Limb (tissue), 2 donors: ENCODE results near the gene SDCBP2.

ENCODE experiments used
- DNase-seq, 2 donors: peaks; one replicate each; pipeline ENCODE4 v3.0.0-alpha.2; 2016; ENCODE audit errors: extremely low spot score in 2 of 2

SDCBP2 gene

DNA sequence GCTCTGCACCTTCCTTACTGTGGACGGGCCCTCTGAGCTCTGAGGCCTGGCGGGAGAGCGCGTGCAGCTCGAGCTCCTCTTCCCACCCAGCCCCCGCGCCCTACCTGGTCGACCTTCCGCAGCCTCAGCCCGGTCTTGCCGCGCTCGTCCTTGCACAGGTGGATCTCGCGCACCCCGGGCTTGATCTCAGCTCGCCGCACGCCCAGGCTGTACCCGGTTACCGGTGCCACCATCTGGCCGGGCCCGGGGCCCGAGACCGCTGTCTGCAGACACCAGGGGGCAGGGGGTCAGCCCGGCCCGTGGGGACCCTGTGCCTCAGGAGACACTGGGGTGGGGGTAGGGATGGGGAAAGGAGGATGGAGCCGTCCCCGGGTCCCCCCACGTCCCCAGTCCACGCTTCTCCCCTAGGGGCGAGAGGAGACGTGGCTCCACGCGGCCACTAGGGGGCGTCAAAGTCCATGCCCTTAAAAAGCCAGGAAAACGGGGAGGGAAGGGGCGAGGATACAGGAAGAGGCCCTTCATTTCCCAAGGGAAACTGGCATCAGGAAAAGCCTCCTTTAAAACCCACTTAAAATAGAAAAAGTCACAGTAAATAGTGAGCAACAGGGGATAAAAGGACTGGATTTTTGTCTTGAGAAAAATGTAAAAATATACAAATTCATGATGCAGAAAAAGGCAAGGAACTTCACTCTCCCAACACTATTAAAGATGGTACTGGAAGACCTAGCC is 15.5 kb downstream of the SDCBP2 start:
- DNase-seq, result peak; percentile 78 to 83

- no peak for DNase-seq
Measured at GRCh38 chr20:1312904-1313235, 16.1 kb downstream of the SDCBP2 start.

- no peak for DNase-seq
Measured at GRCh38 chr20:1312308-1312707, 16.6 kb downstream of the SDCBP2 start.

DNA sequence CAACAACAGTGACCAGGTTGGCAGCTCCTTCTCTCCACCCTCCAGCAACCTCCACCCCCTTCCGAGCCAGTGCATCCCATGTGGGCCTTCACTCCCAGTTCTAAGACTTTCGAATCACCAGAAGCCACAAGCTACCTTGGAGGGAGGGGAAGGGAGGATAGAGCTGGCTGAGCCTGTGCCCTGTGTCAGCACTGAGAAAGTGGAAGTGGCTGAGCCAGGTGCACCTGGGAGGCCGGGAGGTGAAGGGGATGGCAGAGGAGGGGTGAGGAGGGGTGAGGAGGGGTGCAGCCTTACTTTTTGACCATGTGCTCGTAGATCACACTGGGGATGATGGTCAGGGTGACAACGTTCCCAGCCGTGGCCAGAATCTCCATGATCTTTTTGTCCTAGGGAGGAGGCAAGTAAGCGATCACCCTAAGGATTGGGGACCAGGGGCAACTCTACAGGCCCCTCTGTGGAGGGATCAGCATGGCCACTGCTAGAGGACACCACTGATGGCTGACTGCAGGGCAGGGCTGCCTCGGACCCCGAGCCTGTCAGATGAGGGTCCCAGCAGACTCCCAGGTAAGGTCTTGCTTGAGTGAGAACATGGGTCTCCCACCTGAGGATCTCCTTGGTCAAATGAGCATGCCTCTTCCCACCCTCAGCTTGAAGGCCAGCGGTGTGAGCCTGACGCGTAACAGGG is 18.3 kb downstream of the SDCBP2 start:
- no peak for DNase-seq

DNA sequence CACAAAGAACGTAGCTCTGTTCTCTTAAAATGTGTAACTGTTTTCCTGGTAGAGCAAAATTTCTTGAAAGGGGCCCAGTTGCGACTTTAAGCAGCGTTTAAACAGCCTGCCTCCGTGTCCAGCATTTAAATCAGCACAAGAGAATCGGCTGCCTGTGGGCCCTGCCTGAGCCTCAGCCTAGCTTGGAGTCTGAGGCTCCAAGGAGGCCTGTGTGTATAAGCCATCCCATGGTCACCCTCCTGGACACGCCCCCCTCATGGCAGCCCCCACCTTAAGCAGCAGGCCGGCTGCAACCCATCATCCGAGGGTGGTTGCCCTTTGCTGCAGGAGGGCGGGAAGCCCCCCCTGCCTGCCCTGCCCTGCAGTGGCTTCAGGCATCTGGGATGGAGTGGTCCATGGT is 18.9 kb downstream of the SDCBP2 start:
- no peak for DNase-seq

GRCh38 chr20:1309439-1309847 is 19.5 kb downstream of the SDCBP2 start:
- DNase-seq, result no peak

DNA sequence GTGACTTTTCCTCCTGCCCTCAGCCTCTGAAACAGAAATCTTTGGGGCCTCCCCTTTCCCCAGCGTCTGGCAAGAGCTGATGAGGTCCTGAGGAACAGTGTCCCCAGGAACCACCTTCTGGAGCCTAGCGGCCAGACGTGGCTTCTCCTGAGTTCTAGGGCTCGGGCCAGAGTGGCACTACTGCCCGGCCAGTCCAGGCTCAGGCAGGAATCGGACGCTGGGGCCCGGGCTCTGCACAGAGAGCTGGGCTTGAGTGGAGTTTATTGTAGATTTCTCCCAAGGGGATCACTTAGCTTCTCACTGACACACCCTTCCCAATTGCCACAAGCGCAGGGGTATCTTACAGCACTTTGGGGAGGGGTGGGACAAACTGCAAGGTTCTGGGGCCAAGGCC is 20.2 kb downstream of the SDCBP2 start:
- no peak for DNase-seq

- no peak for DNase-seq
Measured at GRCh38 chr20:1308067-1308701, 20.8 kb downstream of the SDCBP2 start.

GRCh38 chr20:1307571-1307971 is 21.4 kb downstream of the SDCBP2 start:
- no peak for DNase-seq

DNA sequence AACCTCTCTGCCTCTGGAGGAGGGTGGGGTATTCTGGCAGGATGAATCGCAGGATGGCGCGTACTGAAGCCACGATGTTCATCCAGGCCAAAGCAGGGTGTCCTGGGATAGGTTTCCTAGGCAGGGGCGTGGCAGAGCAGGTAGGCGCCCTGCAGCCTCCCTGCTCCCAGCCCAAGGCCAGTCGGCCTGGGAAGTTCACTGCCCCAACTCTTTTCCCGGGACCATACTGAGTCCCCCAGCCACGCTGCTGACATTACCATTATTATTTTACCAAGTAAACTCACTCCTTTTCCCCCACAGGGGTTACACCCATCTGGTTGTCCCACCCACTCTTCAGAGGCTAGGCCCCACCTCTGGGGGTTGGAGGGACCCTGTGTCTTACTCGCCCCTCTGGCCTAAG is 21.8 kb downstream of the SDCBP2 start:
- no peak for DNase-seq

GRCh38 chr20:1306316-1307135 is 22.4 kb downstream of the SDCBP2 start:
- DNase-seq, result no peak

GRCh38 chr20:1305712-1306111 is 23.2 kb downstream of the SDCBP2 start:
- no peak for DNase-seq

DNA sequence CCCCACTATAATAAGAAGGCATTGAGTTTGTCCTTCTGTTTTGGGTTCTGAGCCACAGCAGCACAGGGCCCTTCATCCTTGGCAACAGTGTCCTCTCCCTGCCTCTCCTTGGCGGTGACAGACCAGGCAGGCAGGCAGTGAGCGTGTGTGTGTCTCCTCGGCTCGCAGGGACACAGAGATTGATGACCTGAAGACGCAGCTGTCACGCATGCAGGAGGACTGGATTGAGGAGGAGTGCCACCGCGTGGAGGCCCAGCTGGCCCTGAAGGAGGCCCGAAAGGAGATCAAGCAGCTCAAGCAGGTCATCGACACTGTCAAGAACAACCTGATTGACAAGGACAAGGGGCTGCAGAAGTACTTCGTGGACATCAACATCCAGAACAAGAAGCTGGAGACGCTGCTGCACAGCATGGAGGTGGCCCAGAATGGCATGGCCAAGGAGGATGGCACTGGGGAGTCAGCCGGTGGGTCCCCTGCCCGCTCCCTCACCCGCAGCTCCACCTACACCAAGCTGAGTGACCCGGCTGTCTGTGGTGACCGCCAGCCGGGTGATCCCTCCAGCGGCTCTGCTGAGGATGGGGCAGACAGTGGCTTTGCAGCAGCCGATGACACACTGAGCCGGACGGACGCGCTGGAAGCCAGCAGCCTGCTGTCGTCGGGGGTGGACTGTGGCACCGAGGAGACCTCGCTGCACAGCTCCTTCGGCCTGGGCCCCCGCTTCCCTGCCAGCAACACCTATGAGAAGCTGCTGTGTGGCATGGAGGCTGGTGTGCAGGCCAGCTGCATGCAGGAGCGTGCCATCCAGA is 24.0 kb downstream of the SDCBP2 start:
- DNase-seq, result no peak

- DNase-seq, result no peak
Measured at GRCh38 chr20:1302685-1303541, 26.0 kb downstream of the SDCBP2 start.

DNA sequence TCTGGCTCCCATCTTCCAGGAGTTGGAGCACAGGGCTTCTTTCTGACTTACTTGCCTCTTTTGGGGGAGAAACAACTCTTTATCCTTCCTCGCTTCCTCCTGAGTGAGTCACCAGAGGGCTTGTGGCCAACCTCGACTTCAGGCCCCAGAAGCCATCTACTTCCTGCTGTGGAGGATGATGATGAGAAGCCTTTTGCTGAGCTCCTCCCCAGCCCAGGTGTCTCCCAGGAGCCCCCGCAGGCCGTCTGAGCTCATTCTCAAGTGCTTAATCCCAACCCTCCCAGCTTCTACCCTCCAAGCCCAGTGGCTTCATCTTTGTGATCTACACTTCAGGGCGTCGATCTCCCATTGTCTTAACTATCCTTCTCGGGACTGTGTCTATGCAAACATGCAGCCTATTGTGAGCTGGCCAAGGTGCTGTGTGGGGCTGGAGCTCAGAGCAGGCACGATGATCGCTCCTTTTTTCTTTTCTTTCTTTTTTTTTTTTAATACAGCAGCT is 27.9 kb downstream of the SDCBP2 start:
- no peak for DNase-seq

GRCh38 chr20:1300083-1300840 is 28.7 kb downstream of the SDCBP2 start:
- DNase-seq, result no peak

DNA sequence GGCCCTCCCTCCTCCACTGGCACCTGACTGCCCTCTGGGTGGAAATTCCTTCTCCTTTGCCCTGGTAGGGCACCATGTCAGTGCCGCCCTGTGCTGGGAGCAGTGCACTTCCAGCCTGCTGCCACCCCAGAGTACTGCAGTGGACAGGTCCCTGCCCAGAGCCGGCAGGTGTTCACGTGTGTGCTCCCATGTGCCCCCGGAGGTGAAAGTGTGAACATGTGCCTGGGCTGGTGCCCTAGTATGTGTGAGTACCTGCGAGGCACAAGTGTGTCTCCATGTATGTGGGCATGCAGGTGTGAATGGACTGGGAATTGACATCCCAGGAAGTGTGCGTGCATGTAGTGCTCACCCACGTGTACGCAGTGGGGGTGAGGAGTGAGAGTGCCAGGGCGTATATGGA is 29.4 kb downstream of the SDCBP2 start:
- no peak for DNase-seq

- no peak for DNase-seq
Measured at GRCh38 chr20:1298888-1299511, 29.9 kb downstream of the SDCBP2 start.

GRCh38 chr20:1298166-1298565 is 30.8 kb downstream of the SDCBP2 start:
- DNase-seq, result no peak
